ENCODE measurements around the gene INVS. TPM values are rescaled to one million over a fixed set of nuclear protein-coding genes. Genes with fewer than 3 reads are reported as not detected.

Gene INVS, protein sequence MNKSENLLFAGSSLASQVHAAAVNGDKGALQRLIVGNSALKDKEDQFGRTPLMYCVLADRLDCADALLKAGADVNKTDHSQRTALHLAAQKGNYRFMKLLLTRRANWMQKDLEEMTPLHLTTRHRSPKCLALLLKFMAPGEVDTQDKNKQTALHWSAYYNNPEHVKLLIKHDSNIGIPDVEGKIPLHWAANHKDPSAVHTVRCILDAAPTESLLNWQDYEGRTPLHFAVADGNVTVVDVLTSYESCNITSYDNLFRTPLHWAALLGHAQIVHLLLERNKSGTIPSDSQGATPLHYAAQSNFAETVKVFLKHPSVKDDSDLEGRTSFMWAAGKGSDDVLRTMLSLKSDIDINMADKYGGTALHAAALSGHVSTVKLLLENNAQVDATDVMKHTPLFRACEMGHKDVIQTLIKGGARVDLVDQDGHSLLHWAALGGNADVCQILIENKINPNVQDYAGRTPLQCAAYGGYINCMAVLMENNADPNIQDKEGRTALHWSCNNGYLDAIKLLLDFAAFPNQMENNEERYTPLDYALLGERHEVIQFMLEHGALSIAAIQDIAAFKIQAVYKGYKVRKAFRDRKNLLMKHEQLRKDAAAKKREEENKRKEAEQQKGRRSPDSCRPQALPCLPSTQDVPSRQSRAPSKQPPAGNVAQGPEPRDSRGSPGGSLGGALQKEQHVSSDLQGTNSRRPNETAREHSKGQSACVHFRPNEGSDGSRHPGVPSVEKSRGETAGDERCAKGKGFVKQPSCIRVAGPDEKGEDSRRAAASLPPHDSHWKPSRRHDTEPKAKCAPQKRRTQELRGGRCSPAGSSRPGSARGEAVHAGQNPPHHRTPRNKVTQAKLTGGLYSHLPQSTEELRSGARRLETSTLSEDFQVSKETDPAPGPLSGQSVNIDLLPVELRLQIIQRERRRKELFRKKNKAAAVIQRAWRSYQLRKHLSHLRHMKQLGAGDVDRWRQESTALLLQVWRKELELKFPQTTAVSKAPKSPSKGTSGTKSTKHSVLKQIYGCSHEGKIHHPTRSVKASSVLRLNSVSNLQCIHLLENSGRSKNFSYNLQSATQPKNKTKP
- total RNA-seq (2014; rRNA removed; shearing (Covaris generic)) (13.8 and 17.0 TPM in 2 replicates), polyA plus RNA-seq (2016; fragmentation: Nextera tagmentation; extraction: Ambion mirVana) (8.5 and 10.5 TPM in 2 replicates)

- in situ Hi-C loops (cut with MboI) = no loop called here
- TF ChIP-seq EZH2 (IDR thresholded peaks at IDR 0.05; ENCODE audit: insufficient read depth, poor library complexity, severe bottlenecking) = no peak
- Histone ChIP-seq H3K9me3 (ENCODE audit: low read depth) (no peaks in the 10 kb centered on the region), H3K4me1 (ENCODE audit: insufficient read depth) (peaks cover 21% of the 10 kb centered on the region; the same call in 1 of the 2 replicates), H3K36me3 (ENCODE audit: low read depth) (0 out of 2 replicates have a peak, but pooled peaks cover 5% of the 10 kb centered on the region), H3K27ac (peak within 1 kb of the TSS; percentile 85), H3F3A (ENCODE audit: insufficient read depth) (peaks cover 18% of the 10 kb centered on the region), H4K20me1 (ENCODE audit: insufficient read depth) (peaks cover 3% of the 10 kb centered on the region; the same call in 1 of the 2 replicates), H2AFZ (peak within 1 kb of the TSS; percentile 96), H3K4me3 (peak within 1 kb of the TSS; percentile 97), H3K27me3 (replicated peaks; ENCODE audit: insufficient read depth) (no peaks in the 10 kb centered on the region), H3K79me2 (ENCODE audit: insufficient read depth) (peaks cover 58% of the 10 kb centered on the region), H3K4me2 (ENCODE audit: unreplicated experiment) (peak within 1 kb of the TSS; percentile 96), H3K9me2 (ENCODE audit: insufficient read depth) (no peaks in the 10 kb centered on the region), H3K9ac (peak within 1 kb of the TSS; percentile 91)
- peak; percentile 100 for DNase-seq
- WGBS, 2 experiments (ENCODE audit: low coverage in 1 of 2, low lambda C conversion rate in 2 of 2, missing lambda C conversion rate in 2 of 2) = 0 to 1% methylated on average over 42 to 53 of the region's 54 CpGs
These were observed at the start of gene INVS, which contains the start of gene ERP44 for GRCh38 chr9:100098887-100099721. INVS (plus strand) TSS chr9:100099243; CDS start chr9:100104522, 5,279 bp downstream. ERP44 (minus strand) TSS chr9:100099000; CDS start chr9:100098840, 160 bp downstream.

- Histone ChIP-seq H3K9ac (no peak overlapping the region), H3K4me1 (ENCODE audit: insufficient read depth) (0 out of 2 replicates have a peak, but pooled peaks cover 5% of the 10 kb centered on the region), H3K9me3 (ENCODE audit: low read depth) (no peaks in the 10 kb centered on the region), H3K27me3 (replicated peaks; ENCODE audit: insufficient read depth) (no peaks in the 10 kb centered on the region), H4K20me1 (ENCODE audit: insufficient read depth) (no peaks in the 10 kb centered on the region; the same call in 1 of the 2 replicates), H3K4me3 (no peak overlapping the region), H3K27ac (no peak overlapping the region), H3F3A (ENCODE audit: insufficient read depth) (peaks cover 6% of the 10 kb centered on the region; the same call in 1 of the 2 replicates), H3K4me2 (ENCODE audit: unreplicated experiment) (no peak overlapping the region), H2AFZ (no peak overlapping the region), H3K79me2 (ENCODE audit: insufficient read depth) (peaks cover 32% of the 10 kb centered on the region), H3K36me3 (ENCODE audit: low read depth) (0 out of 2 replicates have a peak, but pooled peaks cover 13% of the 10 kb centered on the region), H3K9me2 (ENCODE audit: insufficient read depth) (no peaks in the 10 kb centered on the region)
- 66 to 67% methylated on average over 1 of the region's 1 CpG for WGBS, 2 experiments (ENCODE audit: low coverage in 1 of 2, low lambda C conversion rate in 2 of 2, missing lambda C conversion rate in 2 of 2)
- no peak for TF ChIP-seq EZH2phosphoT487 (IDR thresholded peaks at IDR 0.05; ENCODE audit: insufficient read depth, low read depth)
- TF ChIP-seq EZH2 (IDR thresholded peaks at IDR 0.05; ENCODE audit: insufficient read depth, poor library complexity, severe bottlenecking) = no peak
- no peak for DNase-seq
- in situ Hi-C loops (cut with MboI) = loop anchor here (25.0 kb wide), 2 partner anchors 163 to 538 kb away; partner anchors contain the start of gene CAVIN4
These were observed 49.5 kb upstream of the INVS start for GRCh38 chr9:100049551-100049950.

DNA sequence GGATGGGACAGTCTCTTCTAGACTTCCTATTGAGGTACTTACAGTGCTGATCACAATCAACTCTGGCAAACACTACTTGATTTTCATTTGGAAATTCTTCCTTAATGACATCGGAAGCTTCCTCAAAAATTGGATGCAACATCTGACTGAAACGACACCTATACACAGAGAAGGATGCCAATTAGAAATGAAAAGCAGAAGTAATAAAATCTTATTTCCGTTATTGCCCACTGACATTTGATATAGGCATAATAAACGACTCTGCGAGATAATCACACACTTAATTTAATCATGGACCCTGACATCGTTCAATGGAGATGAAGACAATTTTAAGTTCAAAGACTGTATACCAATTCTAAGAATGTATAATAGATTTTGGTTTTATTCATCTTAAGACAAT lies 46.7 kb upstream of the INVS start:
- no peaks in the 10 kb centered on the region for H3K9me3 ChIP-seq (ENCODE audit: low read depth)
- H3K27ac ChIP-seq = no peak overlapping the region
- no peaks in the 10 kb centered on the region for H3K27me3 ChIP-seq (replicated peaks; ENCODE audit: insufficient read depth)
- H3K9ac ChIP-seq = no peak overlapping the region
- in situ Hi-C loops (cut with MboI) = no loop called here
- H3K4me1 ChIP-seq (ENCODE audit: insufficient read depth) = 0 out of 2 replicates have a peak, but pooled peaks cover 5% of the 10 kb centered on the region
- peaks cover 18% of the 10 kb centered on the region; the same call in 1 of the 2 replicates for H3K36me3 ChIP-seq (ENCODE audit: low read depth)
- H4K20me1 ChIP-seq (ENCODE audit: insufficient read depth) = no peaks in the 10 kb centered on the region; the same call in 1 of the 2 replicates
- peaks cover 4% of the 10 kb centered on the region for H3K79me2 ChIP-seq (ENCODE audit: insufficient read depth)
- H2AFZ ChIP-seq = no peak overlapping the region
- no peak overlapping the region for H3K4me2 ChIP-seq (ENCODE audit: unreplicated experiment)
- no peaks in the 10 kb centered on the region for H3K9me2 ChIP-seq (ENCODE audit: insufficient read depth)
- H3F3A ChIP-seq (ENCODE audit: insufficient read depth) = peaks cover 6% of the 10 kb centered on the region; the same call in 1 of the 2 replicates
- WGBS, 2 experiments (ENCODE audit: low coverage in 1 of 2, low lambda C conversion rate in 2 of 2, missing lambda C conversion rate in 2 of 2) = 79 to 81% methylated on average over 6 of the region's 6 CpGs
- H3K4me3 ChIP-seq = no peak overlapping the region
- TF ChIP-seq EZH2 (IDR thresholded peaks at IDR 0.05; ENCODE audit: insufficient read depth, poor library complexity, severe bottlenecking) = no peak
- TF ChIP-seq EZH2phosphoT487 (IDR thresholded peaks at IDR 0.05; ENCODE audit: insufficient read depth, low read depth) = no peak
- no peak for DNase-seq

Measured in GM23248 (cell line).